Testis (tissue), 2 donors: ENCODE measurements around the gene ITPA.

Experiments used
- POLR2A ChIP-seq: fragments of 450-650 bp; IDR thresholded peaks from one replicate; pipeline ENCODE4 v1.6.1; 2017; ENCODE audit warnings: antibody characterized with exemption, mild to moderate bottlenecking, moderate library complexity
- TF ChIP-seq, protein P1 (sequence below), 3 experiments: fragments of 450-650 bp in 2 of 3; fragments of 200-600 bp in 1 of 3; sonication (generic) in 1 of 3; IDR thresholded peaks; one replicate each; pipeline ENCODE4 v1.5.1; 2016 to 2019; ENCODE audit warnings: antibody characterized with exemption in 3 of 3, mild to moderate bottlenecking in 2 of 3, moderate library complexity in 1 of 3

DNA sequence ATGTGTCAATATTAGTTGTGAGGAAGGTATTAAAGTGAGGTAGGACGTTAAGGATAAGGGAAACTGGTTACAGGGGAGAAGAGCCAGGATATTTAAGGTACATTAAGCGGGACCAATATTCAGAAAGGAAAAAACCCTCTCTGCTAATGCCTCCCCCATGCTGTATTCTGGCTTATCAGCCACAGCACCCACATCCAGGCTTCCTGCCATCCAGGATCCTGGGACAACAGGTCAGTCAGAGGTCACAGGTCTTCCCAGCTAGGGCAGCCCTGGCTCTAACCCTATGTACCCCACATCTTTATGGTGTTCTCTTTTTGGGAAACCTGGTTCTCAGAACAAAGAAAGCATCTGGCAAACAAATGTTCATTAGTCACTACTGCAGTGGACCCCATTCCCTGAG, 10.1 kb upstream of the ITPA start:
- TF ChIP-seq, protein P1, sequence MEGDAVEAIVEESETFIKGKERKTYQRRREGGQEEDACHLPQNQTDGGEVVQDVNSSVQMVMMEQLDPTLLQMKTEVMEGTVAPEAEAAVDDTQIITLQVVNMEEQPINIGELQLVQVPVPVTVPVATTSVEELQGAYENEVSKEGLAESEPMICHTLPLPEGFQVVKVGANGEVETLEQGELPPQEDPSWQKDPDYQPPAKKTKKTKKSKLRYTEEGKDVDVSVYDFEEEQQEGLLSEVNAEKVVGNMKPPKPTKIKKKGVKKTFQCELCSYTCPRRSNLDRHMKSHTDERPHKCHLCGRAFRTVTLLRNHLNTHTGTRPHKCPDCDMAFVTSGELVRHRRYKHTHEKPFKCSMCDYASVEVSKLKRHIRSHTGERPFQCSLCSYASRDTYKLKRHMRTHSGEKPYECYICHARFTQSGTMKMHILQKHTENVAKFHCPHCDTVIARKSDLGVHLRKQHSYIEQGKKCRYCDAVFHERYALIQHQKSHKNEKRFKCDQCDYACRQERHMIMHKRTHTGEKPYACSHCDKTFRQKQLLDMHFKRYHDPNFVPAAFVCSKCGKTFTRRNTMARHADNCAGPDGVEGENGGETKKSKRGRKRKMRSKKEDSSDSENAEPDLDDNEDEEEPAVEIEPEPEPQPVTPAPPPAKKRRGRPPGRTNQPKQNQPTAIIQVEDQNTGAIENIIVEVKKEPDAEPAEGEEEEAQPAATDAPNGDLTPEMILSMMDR (IDR thresholded peaks at IDR 0.05), result no peak
- TF ChIP-seq POLR2A, result no peak
